ENCODE results near the gene RPF1.

Gene RPF1

GRCh38 chr1:84540759-84541158 is 61.7 kb downstream of the RPF1 start:
- no peaks in the 10 kb centered on the region for H3K4me1 Mint-ChIP-seq (ENCODE audit: low read depth in 2 of 2)

DNA sequence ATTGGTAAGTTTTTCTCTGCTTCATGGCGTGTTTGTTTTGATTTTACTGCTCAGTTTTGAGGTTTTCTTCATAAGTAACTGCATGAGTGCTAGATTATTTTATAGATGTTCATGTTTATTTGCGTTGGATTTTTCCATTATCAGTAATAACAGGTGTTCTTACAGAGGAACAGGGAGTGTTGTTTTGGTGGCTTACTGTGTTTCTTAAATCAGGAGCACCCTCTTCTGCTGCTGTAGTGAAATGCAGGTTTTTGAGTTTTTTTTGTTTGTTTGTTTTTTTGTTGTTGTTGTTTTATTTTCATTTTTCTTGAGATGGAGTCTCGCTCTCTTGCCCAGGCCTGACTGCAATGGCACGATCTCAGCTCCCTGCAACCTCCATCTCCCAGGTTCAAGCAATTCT is 62.6 kb downstream of the RPF1 start:
- Mint-ChIP-seq H3K27ac (no peak overlapping the region), H3K4me3 (no peak overlapping the region), H3K27me3 (no peaks in the 10 kb centered on the region), H3K36me3 (ENCODE audit: insufficient read depth) (no peaks in the 10 kb centered on the region), H3K4me1 (ENCODE audit: low read depth in 2 of 2) (no peaks in the 10 kb centered on the region), H3K9me3 (no peaks in the 10 kb centered on the region)
- DNase-seq (no peak), ATAC-seq (replicated peaks) (no peak)

More at GRCh38 chr1:84540759-84541158, 61.7 kb downstream of the RPF1 start:
- Mint-ChIP-seq H3K27me3 (no peaks in the 10 kb centered on the region), H3K27ac (no peak overlapping the region), H3K36me3 (ENCODE audit: insufficient read depth) (no peaks in the 10 kb centered on the region), H3K9me3 (no peaks in the 10 kb centered on the region), H3K4me3 (no peak overlapping the region)
- ATAC-seq (replicated peaks): no peak
- no peak for DNase-seq

Measured in effector memory CD8-positive, alpha-beta T cell (primary cell).